Stimulated activated CD4-positive, alpha-beta T cell treated with anti-CD3 and anti-CD28 coated beads, Interleukin-2, amount 100 ng/mL, for 4 hours (primary cell): ENCODE measurements around the gene ETS1.

Experiments
- DNase-seq: peaks from one replicate; pipeline ENCODE4 v3.0.0-alpha.2; 2020; ENCODE audit warnings: low read depth

The ETS1 gene

GRCh38 chr11:128594226-128594625 lies 6.9 kb upstream of the ETS1 start:
- no peak for DNase-seq

- DNase-seq: no peak
These were observed 5.9 kb upstream of the ETS1 start for GRCh38 chr11:128593281-128593680.

- DNase-seq: no peak
These were observed 5.1 kb upstream of the ETS1 start for GRCh38 chr11:128592454-128592853.

GRCh38 chr11:128590587-128590986 lies 3.2 kb upstream of the ETS1 start:
- no peak for DNase-seq

DNA sequence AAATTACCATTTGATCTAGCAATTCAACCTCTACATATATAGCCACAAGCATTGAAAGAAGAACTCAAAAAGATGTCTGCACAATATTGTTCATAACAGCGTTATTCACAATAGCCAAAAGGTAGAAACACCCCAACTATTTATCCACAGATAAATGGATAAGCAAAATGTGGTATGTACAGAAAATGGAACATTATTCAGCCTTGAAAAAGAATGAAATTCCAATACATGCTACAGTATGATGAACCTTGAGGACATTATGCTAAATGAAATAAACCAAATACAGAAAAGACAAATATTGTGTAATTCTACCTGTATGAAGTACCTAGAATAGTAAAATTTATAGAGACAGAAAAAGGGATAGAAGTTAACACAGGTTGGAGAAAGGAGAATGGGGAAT lies 2.6 kb upstream of the ETS1 start:
- no peak for DNase-seq

- no peak for DNase-seq
These were observed 735 bp upstream of the ETS1 start for GRCh38 chr11:128588093-128588492.

GRCh38 chr11:128586689-128587088 lies 669 bp downstream of the ETS1 start:
- DNase-seq: no peak

DNA sequence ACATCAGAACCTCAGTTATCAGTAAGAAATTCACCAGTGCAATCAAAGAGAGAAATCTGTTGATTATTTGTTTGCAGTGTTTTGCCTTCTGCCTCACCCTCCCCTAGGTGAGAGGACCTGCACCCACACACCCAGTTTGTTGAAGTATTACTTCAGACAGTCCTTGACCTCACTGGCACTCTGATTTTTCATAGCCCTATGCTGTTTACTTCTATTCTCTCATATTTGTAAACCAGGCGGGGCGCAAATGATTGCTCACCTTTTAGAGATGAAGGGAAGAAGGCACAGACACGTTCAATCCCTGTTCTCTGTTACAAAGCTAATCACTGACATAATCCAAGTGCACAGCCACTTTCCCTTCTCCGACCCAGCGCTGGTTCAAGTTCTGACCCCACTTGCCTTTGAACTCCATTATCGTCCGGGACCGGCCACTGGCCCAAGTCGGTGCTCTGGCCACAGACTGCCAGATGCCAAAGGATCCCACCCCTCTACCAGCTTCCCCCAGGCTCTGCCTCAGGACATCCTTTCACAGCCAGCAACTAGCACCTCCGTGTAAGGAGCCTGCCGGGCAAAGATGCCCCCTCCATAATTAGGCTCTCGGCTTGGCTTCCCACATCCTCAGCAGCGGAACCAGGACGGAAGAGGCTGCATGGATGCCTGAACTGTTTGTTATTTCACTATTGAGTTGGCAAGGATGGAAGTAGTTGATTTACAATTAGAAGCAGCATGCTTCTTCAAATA lies 1.7 kb downstream of the ETS1 start:
- DNase-seq: no peak

- no peak for DNase-seq
These were observed 3.1 kb downstream of the ETS1 start for GRCh38 chr11:128584253-128584652.

DNA sequence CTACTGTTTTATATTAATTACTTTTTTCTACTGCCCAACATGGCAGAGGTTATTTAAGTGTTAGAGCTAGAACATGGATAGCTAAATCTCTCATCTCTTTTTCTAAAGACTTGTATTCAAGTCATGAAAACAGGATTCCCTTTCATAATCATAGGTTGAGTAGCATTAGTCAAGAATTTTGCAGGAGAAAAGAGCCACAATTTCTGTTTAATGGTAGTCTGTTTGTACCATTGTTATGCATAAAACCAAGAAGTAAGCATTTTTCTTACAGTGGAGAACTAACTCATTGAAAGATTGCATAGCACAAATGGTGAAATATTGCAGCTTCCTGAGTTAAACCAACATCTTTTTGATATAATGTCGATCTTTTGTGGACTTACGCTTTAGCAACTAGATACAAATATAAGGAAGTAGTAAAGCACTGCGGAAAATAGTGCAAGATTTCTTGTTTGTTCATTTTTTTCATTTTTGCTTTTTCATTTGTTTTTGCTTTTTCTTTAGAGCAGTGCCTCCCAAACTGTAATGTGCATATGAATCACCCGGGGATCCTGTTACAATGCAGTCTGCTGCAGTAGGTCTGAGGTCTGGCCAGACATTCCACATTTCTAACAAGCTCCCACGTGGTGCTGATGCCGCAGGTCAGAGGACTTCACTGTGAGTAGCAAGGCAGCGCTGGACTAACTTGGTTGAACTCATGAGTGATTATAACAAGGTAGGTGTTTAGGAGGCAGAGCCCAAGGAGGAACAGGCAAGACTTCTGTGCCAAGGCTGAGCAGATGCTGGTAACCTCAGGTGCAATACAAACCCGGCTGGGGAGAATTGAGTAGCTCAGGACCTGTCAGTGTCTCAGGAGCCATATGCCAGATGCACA lies 4.6 kb downstream of the ETS1 start:
- DNase-seq: no peak

DNA sequence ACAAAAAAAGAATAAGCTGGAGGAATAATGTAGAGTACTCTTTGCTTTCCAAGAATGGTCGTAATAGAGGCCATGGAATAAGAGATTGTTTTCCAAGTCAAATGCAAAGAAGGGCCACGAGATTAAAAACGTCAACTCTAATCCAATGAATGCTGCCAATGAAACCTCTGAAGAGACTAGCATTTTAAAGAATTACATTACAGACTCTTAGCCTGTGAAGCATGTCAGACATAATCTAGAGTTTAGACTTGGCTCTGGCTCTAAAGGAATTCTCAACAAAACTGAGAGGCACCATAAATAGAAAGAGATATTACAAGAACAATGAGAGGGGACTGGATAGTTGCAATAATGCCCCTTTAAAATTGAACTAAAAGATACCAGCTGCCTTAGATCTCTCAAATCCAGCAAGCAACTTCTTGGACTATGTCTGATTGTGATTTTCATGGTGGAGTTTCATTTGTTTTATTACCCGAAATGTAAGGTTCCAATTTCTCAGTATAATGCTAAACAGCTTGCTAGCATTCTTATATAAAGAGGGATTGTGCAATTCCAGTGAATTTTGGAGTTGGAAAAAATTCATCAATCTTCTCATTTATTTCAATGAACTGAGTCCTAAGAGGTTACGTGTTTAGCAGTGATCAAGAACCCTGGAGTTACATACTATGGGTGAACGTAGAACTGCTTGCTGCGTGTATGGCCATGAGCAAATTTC lies 5.6 kb downstream of the ETS1 start:
- DNase-seq: no peak

DNA sequence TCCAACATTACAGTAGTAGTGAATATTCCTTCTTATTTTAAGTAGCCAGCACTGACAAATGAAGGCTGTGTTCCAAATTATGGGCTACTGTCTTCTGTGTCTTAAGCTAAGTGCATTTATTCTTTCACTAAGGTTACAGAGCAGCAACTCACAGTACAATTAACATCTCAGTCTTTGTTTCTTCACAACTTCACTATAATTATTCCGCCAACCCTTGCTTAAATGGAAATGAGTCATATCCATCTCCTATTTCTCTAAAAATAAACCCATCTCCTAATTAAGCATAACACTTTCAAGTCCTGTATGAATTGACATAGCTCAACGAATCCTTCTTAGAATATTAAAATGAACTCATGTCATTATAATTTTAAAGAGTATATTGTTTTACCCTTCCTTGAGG lies 6.7 kb downstream of the ETS1 start:
- DNase-seq: no peak

GRCh38 chr11:128579798-128580504 lies 7.4 kb downstream of the ETS1 start:
- DNase-seq: no peak

DNA sequence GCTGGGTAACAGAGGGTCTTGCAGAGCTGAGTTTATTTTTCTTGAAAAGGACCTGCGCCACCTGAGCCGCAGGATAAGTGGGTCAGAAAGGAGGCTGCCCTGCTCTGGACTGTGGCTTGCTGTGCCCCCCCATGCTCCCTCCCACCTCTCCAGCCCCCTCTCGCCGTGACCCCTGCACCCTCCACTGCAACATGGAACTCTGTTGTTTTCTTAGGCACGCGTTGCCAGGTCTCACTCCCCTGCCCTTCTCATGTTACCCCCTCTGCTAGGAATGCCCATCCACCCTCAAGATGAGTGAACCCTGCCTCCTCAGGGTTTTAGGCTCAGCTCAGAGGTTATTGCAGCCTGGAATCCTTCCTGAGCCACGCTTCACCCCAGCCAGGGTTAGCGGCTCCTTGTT lies 10.8 kb downstream of the ETS1 start:
- DNase-seq: no peak

- no peak for DNase-seq
These were observed 11.4 kb downstream of the ETS1 start for GRCh38 chr11:128575961-128576350.

- DNase-seq: no peak
These were observed 12.0 kb downstream of the ETS1 start for GRCh38 chr11:128575174-128575960.

DNA sequence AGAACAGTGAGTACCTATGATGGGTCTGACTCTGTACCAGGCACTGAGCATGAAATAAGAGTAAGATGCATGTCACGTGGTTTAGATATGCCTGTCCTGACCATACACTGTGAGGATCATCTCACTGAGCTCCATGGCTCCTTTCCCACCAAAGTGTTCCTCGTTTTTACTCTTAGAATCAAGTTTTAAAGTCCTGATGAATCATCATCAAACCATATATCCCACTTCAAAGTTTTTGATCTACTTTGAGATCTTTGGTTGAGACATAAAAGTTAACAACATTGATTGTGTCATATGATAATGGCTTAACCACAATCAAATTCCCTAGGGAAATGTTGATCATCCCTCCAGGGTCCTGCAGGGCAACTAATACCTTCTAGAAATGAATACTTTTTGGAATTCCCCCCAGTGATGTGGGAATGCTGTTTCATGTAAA lies 12.8 kb downstream of the ETS1 start:
- DNase-seq: no peak

DNA sequence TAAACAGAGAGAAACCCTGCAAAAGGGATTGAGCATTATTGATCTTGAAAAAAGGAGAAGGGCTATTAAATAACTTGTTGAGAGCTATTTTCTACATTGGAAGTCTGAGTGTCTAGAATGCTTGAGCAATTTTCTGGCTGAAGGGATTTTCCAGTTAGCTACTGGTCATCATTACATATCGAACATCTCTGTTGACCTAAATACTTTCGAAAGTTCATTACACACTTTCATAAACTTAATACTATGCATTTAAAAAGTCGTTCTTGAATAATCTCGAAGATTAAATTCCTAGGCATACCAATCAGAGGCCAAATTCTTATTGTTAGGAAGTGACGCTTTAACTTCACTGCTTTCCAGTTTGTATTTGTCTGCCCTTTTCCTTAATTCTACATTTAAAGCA lies 13.7 kb downstream of the ETS1 start:
- DNase-seq: no peak

DNA sequence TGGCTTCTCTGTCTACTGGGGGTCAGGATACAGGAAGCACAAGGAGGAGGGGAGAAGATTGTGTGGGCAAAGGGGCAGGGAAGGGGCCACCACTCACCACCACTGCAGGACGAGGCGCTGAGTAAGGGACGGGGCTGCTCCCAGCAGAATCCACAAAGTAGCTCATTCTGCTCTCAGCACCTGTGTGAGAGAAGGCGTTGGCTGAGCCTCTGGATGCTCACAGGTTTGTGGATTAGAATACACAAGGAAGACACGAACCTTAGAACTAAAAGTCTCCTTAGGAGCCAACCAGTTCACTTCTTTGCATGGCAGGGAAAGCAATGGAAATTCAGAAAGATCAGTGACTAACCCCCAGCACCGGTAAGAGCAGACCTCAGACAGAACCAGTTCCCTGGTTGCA lies 14.4 kb downstream of the ETS1 start:
- no peak for DNase-seq

DNA sequence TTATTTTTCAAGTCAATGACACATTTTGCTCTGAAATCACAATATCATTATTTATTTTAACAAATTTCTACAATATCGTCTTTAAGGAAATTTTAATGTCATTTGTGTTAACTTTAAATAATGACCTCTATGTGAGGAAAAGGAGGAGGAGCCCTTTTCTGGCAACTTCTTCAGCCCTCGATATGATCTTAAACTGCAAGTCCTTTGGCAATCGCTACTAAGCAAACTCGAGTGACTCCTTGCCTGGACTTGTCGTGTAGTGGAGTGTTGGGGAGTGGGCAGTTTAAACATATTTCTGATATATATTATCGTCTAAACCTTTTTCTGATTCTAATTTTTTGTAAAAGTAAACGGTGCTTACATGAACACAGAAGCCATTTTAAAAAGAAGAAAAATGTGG lies 16.7 kb downstream of the ETS1 start:
- no peak for DNase-seq

DNA sequence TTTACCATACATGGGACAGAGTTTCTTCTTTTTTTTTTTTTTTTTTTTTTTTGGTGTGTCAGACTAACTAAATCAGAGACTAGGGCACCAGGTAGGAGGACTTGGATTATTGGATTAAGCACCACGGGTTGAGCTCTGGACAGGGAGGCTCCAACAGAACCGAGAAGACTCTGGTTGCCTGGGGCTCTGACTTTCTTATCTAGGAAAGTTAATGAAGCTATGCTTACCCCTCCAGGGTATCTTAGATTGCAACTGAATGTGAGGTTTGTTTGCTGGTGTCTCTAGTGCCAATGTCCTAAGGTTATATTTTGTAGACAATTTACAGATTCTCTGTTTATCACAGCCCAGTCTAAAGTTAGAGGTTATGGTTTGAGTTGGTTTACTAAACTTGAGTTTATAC lies 18.1 kb downstream of the ETS1 start:
- no peak for DNase-seq
